HG03469 (cell line): Measurements from ENCODE around the gene SATB2.

Experiments
- ATAC-seq: cut with Tn5 transposase; IDR thresholded peaks from one replicate; pipeline ENCODE4 v1.9.1; 2021; ENCODE audit warnings: mild to moderate bottlenecking, moderate library complexity, moderate number of reproducible peaks; ENCODE audit not compliant: unreplicated experiment

The SATB2 gene

GRCh38 chr2:199452260-199452990 lies 5.3 kb downstream of the SATB2 start:
- ATAC-seq = no peak

GRCh38 chr2:199449956-199450355 lies 7.8 kb downstream of the SATB2 start:
- ATAC-seq = no peak

- no peak for ATAC-seq
These were observed 8.3 kb downstream of the SATB2 start for GRCh38 chr2:199449455-199449854.

- no peak for ATAC-seq
These were observed 10.7 kb downstream of the SATB2 start for GRCh38 chr2:199446996-199447576.

GRCh38 chr2:199444749-199445148 lies 13.0 kb downstream of the SATB2 start:
- no peak for ATAC-seq

GRCh38 chr2:199443589-199444130 lies 14.1 kb downstream of the SATB2 start:
- no peak for ATAC-seq

- ATAC-seq = no peak
These were observed 15.6 kb downstream of the SATB2 start for GRCh38 chr2:199442173-199442572.

- ATAC-seq = no peak
These were observed 16.0 kb downstream of the SATB2 start for GRCh38 chr2:199441759-199442158.

GRCh38 chr2:199440118-199440517 lies 17.6 kb downstream of the SATB2 start:
- ATAC-seq = no peak

- ATAC-seq = no peak
These were observed 18.2 kb downstream of the SATB2 start for GRCh38 chr2:199439542-199439941.

GRCh38 chr2:199439066-199439465 lies 18.7 kb downstream of the SATB2 start:
- ATAC-seq = no peak

GRCh38 chr2:199434555-199434954 lies 23.2 kb downstream of the SATB2 start:
- ATAC-seq = no peak

GRCh38 chr2:199433204-199433832 lies 24.4 kb downstream of the SATB2 start:
- ATAC-seq = no peak

GRCh38 chr2:199431746-199432213 lies 26.0 kb downstream of the SATB2 start:
- ATAC-seq = no peak

- ATAC-seq = no peak
These were observed 27.5 kb downstream of the SATB2 start for GRCh38 chr2:199430214-199430613.

- ATAC-seq = no peak
These were observed 29.4 kb downstream of the SATB2 start for GRCh38 chr2:199428291-199428690.

GRCh38 chr2:199424160-199424559 lies 33.6 kb downstream of the SATB2 start:
- ATAC-seq = no peak

- ATAC-seq = no peak
These were observed 38.3 kb downstream of the SATB2 start for GRCh38 chr2:199419428-199419827.

GRCh38 chr2:199414465-199414864 lies 43.3 kb downstream of the SATB2 start:
- no peak for ATAC-seq

GRCh38 chr2:199414001-199414400 lies 43.7 kb downstream of the SATB2 start:
- no peak for ATAC-seq

- ATAC-seq = no peak
These were observed 47.8 kb downstream of the SATB2 start for GRCh38 chr2:199409759-199410529.
